HL-60 (cell line): ENCODE results near the gene GNAQ.
A peak's percentile ranks its signal among the peaks of the same experiment; 100 is the strongest.

ENCODE experiments used
- DNase-seq, 2 experiments: peaks; one replicate each; pipeline ENCODE4 v3.0.0-alpha.2; 2010 to 2020; ENCODE audit warnings: low read depth in 1 of 2, low spot score in 1 of 2
- H3K27ac ChIP-seq: fragments of 250-450 bp; sonication (Bioruptor Pico); replicated peaks from 2 replicates; pipeline ENCODE4 v1.5.1; 2020; ENCODE audit warnings: mild to moderate bottlenecking, moderate library complexity
- H3K27me3 ChIP-seq: fragments of 250-450 bp; sonication (Bioruptor Pico); 2 replicates; pipeline ENCODE4 v1.5.1; 2021; ENCODE audit warnings: mild to moderate bottlenecking, moderate library complexity; ENCODE audit not compliant: insufficient read depth, poor library complexity, severe bottlenecking
- H3K4me3 ChIP-seq: replicated peaks from 2 replicates; pipeline ENCODE4 v1.5.1; 2011; ENCODE audit warnings: mild to moderate bottlenecking, control low read depth, low read length; ENCODE audit not compliant: insufficient read depth
- GABPA ChIP-seq: IDR thresholded peaks from 2 replicates; pipeline ENCODE4 v1.6.1; 2012; ENCODE audit warnings: low read depth
- POLR2AphosphoS5 ChIP-seq: IDR thresholded peaks from 2 replicates; pipeline ENCODE4 v1.6.1; 2012; ENCODE audit warnings: low read depth
- REST ChIP-seq: IDR thresholded peaks from 2 replicates; pipeline ENCODE4 v1.6.1; 2012; ENCODE audit warnings: low read depth; ENCODE audit not compliant: insufficient replicate concordance
- SPI1 ChIP-seq: IDR thresholded peaks from 2 replicates; pipeline ENCODE4 v1.6.1; 2012; ENCODE audit warnings: low read depth, mild to moderate bottlenecking, borderline replicate concordance
- TF ChIP-seq, protein P1 (sequence below): IDR thresholded peaks from one replicate; pipeline ENCODE4 v1.5.1; 2011; ENCODE audit warnings: low read length, control low read depth, inconsistent platforms; ENCODE audit not compliant: insufficient read depth

The GNAQ gene

GRCh38 chr9:78014776-78015175 is 16.8 kb downstream of the GNAQ start:
- TF ChIP-seq, protein P1, sequence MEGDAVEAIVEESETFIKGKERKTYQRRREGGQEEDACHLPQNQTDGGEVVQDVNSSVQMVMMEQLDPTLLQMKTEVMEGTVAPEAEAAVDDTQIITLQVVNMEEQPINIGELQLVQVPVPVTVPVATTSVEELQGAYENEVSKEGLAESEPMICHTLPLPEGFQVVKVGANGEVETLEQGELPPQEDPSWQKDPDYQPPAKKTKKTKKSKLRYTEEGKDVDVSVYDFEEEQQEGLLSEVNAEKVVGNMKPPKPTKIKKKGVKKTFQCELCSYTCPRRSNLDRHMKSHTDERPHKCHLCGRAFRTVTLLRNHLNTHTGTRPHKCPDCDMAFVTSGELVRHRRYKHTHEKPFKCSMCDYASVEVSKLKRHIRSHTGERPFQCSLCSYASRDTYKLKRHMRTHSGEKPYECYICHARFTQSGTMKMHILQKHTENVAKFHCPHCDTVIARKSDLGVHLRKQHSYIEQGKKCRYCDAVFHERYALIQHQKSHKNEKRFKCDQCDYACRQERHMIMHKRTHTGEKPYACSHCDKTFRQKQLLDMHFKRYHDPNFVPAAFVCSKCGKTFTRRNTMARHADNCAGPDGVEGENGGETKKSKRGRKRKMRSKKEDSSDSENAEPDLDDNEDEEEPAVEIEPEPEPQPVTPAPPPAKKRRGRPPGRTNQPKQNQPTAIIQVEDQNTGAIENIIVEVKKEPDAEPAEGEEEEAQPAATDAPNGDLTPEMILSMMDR: no peak
- no peaks in the 10 kb centered on the region for H3K27me3 ChIP-seq
- H3K27ac ChIP-seq: peak overlapping the region; percentile 40
- DNase-seq: no peak
- no peak overlapping the region for H3K4me3 ChIP-seq

GRCh38 chr9:78013934-78014333 is 17.7 kb downstream of the GNAQ start:
- no peak overlapping the region for H3K4me3 ChIP-seq
- no peak for TF ChIP-seq POLR2AphosphoS5
- no peak for TF ChIP-seq GABPA
- TF ChIP-seq, protein P1: no peak
- TF ChIP-seq SPI1: no peak
- no peak for TF ChIP-seq REST
- DNase-seq: no peak
- H3K27ac ChIP-seq: no peak overlapping the region
- H3K27me3 ChIP-seq: no peaks in the 10 kb centered on the region

GRCh38 chr9:78011049-78011448 is 20.6 kb downstream of the GNAQ start:
- Histone ChIP-seq H3K27ac (peak overlapping the region; percentile 35), H3K27me3 (no peaks in the 10 kb centered on the region), H3K4me3 (no peak overlapping the region)
- no peak for DNase-seq
- TF ChIP-seq, protein P1: no peak
- TF ChIP-seq REST: no peak
- TF ChIP-seq POLR2AphosphoS5: no peak
- TF ChIP-seq SPI1: no peak
- no peak for TF ChIP-seq GABPA

GRCh38 chr9:78010445-78010844 is 21.2 kb downstream of the GNAQ start:
- TF ChIP-seq REST: no peak
- TF ChIP-seq POLR2AphosphoS5: no peak
- TF ChIP-seq, protein P1: no peak
- TF ChIP-seq SPI1: no peak; the same call in 1 of the 2 replicates
- TF ChIP-seq GABPA: no peak
- H3K27ac ChIP-seq: peak overlapping the region; percentile 35
- no peak overlapping the region for H3K4me3 ChIP-seq
- no peak for DNase-seq
- H3K27me3 ChIP-seq: no peaks in the 10 kb centered on the region
